Neural progenitor cell (in vitro differentiated cells): ENCODE measurements around the gene CHEK2. TPM values are rescaled to one million over a fixed set of nuclear protein-coding genes. Genes with fewer than 3 reads are reported as not detected.

Source experiments
- DNase-seq: peaks from one replicate; pipeline ENCODE4 v3.0.0-alpha.2; 2016; ENCODE audit warnings: low spot score
- H2AFZ ChIP-seq: fragments of 200-600 bp; sonication (generic); replicated peaks from 2 replicates; pipeline ENCODE4 v1.6.1; 2016; ENCODE audit warnings: antibody characterized with exemption
- H3F3A ChIP-seq: fragments of 200-600 bp; sonication (generic); 2 replicates; pipeline ENCODE4 v1.6.1; 2016; ENCODE audit warnings: antibody characterized with exemption, low read depth
- H3K27ac ChIP-seq: fragments of 200-600 bp; sonication (generic); 2 replicates; pipeline ENCODE4 v1.5.1; 2016; ENCODE audit warnings: mild to moderate bottlenecking
- H3K27me3 ChIP-seq: fragments of 200-600 bp; sonication (generic); 2 replicates; pipeline ENCODE4 v1.6.1; 2016; ENCODE audit warnings: mild to moderate bottlenecking, moderate library complexity
- H3K36me3 ChIP-seq: fragments of 200-600 bp; sonication (generic); 2 replicates; pipeline ENCODE4 v1.5.1; 2016
- H3K4me1 ChIP-seq: fragments of 200-600 bp; sonication (generic); 2 replicates; pipeline ENCODE4 v1.6.1; 2016; ENCODE audit warnings: mixed run types
- H3K4me2 ChIP-seq: fragments of 200-600 bp; sonication (generic); 2 replicates; pipeline ENCODE4 v1.6.1; 2016
- H3K4me3 ChIP-seq: fragments of 200-600 bp; sonication (generic); 2 replicates; pipeline ENCODE4 v1.5.1; 2016
- H3K79me2 ChIP-seq: fragments of 200-600 bp; sonication (generic); 2 replicates; pipeline ENCODE4 v1.6.1; 2016; ENCODE audit warnings: low read depth
- H3K9ac ChIP-seq: fragments of 200-600 bp; sonication (generic); 2 replicates; pipeline ENCODE4 v1.6.1; 2016
- H3K9me3 ChIP-seq: fragments of 200-600 bp; sonication (generic); 2 replicates; pipeline ENCODE4 v1.5.1; 2016; ENCODE audit warnings: low read depth
- H4K20me1 ChIP-seq: fragments of 200-600 bp; sonication (generic); 2 replicates; pipeline ENCODE4 v1.6.1; 2016; ENCODE audit warnings: low read depth
- H3K27ac Mint-ChIP-seq: 3 replicates; pipeline ENCODE4 v1.8.0; 2021; ENCODE audit warnings: mixed read lengths
- H3K27me3 Mint-ChIP-seq: 2 replicates; pipeline ENCODE4 v1.8.0; 2022; ENCODE audit warnings: low read depth, mild to moderate bottlenecking, inconsistent platforms, moderate library complexity, mixed read lengths; ENCODE audit not compliant: insufficient read depth
- H3K36me3 Mint-ChIP-seq: 3 replicates; pipeline ENCODE4 v1.8.0; 2021; ENCODE audit warnings: mixed read lengths
- H3K4me1 Mint-ChIP-seq: 3 replicates; pipeline ENCODE4 v1.8.0; 2021; ENCODE audit warnings: mixed read lengths
- H3K4me3 Mint-ChIP-seq: 3 replicates; pipeline ENCODE4 v1.8.0; 2021; ENCODE audit warnings: mild to moderate bottlenecking, moderate library complexity, mixed read lengths
- H3K9me3 Mint-ChIP-seq: 3 replicates; pipeline ENCODE4 v1.8.0; 2020; ENCODE audit warnings: mixed read lengths
- EZH2 ChIP-seq: fragments of 200-600 bp; sonication (generic); IDR thresholded peaks from 2 replicates; pipeline ENCODE4 v1.6.1; 2017; ENCODE audit warnings: antibody characterized with exemption, mild to moderate bottlenecking, moderate library complexity
- EZH2phosphoT487 ChIP-seq: fragments of 200-600 bp; sonication (generic); IDR thresholded peaks from 2 replicates; pipeline ENCODE4 v1.6.1; 2017; ENCODE audit warnings: antibody characterized with exemption
- total RNA-seq: library from RNA; depleted of rRNA; stranded (reverse); fragments of >200 nt; gene quantifications from 2 replicates; pipeline ENCODE4 v1.2.3, GENCODE V29; 2015; ENCODE audit warnings: low replicate concordance
- TF ChIP-seq, protein P1 (sequence below): fragments of 200-600 bp; sonication (generic); IDR thresholded peaks from 2 replicates; pipeline ENCODE4 v1.5.1; 2017; ENCODE audit warnings: antibody characterized with exemption, mild to moderate bottlenecking

CHEK2 gene
- total RNA-seq, 1 donor from 2014 or later: 94.4 TPM

- Histone ChIP-seq H2AFZ (no peak overlapping the region), H4K20me1 (peaks cover 10% of the 10 kb centered on the region), H3K27ac (no peak overlapping the region), H3K4me3 (no peak overlapping the region), H3K79me2 (peaks cover 68% of the 10 kb centered on the region), H3F3A (peaks cover 17% of the 10 kb centered on the region), H3K4me2 (peak overlapping the region; percentile 42), H3K27me3 (no peaks in the 10 kb centered on the region), H3K4me1 (peaks cover 15% of the 10 kb centered on the region), H3K36me3 (no peaks in the 10 kb centered on the region), H3K9me3 (no peaks in the 10 kb centered on the region), H3K9ac (no peak overlapping the region)
- Mint-ChIP-seq H3K27ac (peak overlapping the region; percentile 51), H3K4me3 (no peak overlapping the region), H3K27me3 (no peaks in the 10 kb centered on the region), H3K36me3 (peaks cover 11% of the 10 kb centered on the region), H3K4me1 (peaks cover 29% of the 10 kb centered on the region), H3K9me3 (no peaks in the 10 kb centered on the region)
- DNase-seq: peak; percentile 58
- no peak for TF ChIP-seq EZH2phosphoT487
- TF ChIP-seq EZH2: no peak
- TF ChIP-seq, protein P1, sequence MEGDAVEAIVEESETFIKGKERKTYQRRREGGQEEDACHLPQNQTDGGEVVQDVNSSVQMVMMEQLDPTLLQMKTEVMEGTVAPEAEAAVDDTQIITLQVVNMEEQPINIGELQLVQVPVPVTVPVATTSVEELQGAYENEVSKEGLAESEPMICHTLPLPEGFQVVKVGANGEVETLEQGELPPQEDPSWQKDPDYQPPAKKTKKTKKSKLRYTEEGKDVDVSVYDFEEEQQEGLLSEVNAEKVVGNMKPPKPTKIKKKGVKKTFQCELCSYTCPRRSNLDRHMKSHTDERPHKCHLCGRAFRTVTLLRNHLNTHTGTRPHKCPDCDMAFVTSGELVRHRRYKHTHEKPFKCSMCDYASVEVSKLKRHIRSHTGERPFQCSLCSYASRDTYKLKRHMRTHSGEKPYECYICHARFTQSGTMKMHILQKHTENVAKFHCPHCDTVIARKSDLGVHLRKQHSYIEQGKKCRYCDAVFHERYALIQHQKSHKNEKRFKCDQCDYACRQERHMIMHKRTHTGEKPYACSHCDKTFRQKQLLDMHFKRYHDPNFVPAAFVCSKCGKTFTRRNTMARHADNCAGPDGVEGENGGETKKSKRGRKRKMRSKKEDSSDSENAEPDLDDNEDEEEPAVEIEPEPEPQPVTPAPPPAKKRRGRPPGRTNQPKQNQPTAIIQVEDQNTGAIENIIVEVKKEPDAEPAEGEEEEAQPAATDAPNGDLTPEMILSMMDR: no peak
Observed at GRCh38 chr22:28736301-28737155, 5.1 kb downstream of the CHEK2 start.

DNA sequence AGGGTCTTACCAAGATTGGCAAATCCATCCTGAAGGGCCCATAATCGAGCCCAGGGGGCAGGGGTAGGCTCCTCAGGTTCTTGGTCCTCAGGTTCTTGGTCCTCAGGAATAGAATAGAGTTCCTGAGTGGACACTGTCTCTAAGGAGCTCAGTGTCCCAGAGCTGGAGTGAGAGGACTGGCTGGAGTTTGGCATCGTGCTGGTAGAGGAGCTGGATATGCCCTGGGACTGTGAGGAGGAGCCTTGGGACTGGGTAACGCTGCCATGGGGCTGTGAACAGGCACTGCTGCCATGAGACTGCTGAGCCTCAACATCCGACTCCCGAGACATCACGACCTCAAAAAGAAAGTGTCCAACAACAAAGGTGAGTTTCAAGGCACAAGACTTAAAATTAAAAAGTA lies 7.2 kb downstream of the CHEK2 start:
- peaks cover 21% of the 10 kb centered on the region for H3K4me1 Mint-ChIP-seq
- Histone ChIP-seq H3K27me3 (no peaks in the 10 kb centered on the region), H3K9me3 (no peaks in the 10 kb centered on the region), H3K36me3 (no peaks in the 10 kb centered on the region), H3F3A (peaks cover 12% of the 10 kb centered on the region), H3K4me2 (no peak overlapping the region), H3K4me3 (no peak overlapping the region), H4K20me1 (peaks cover 10% of the 10 kb centered on the region), H3K9ac (no peak overlapping the region), H2AFZ (no peak overlapping the region), H3K27ac (no peak overlapping the region), H3K4me1 (peaks cover 15% of the 10 kb centered on the region), H3K79me2 (peaks cover 47% of the 10 kb centered on the region)
- no peak for DNase-seq
- H3K27ac Mint-ChIP-seq: no peak overlapping the region
- no peak overlapping the region for H3K4me3 Mint-ChIP-seq
- H3K27me3 Mint-ChIP-seq: no peaks in the 10 kb centered on the region
- peaks cover 11% of the 10 kb centered on the region for H3K36me3 Mint-ChIP-seq
- TF ChIP-seq, protein P1: no peak
- TF ChIP-seq EZH2 (no peak), EZH2phosphoT487 (no peak)
- H3K9me3 Mint-ChIP-seq: no peaks in the 10 kb centered on the region

DNA sequence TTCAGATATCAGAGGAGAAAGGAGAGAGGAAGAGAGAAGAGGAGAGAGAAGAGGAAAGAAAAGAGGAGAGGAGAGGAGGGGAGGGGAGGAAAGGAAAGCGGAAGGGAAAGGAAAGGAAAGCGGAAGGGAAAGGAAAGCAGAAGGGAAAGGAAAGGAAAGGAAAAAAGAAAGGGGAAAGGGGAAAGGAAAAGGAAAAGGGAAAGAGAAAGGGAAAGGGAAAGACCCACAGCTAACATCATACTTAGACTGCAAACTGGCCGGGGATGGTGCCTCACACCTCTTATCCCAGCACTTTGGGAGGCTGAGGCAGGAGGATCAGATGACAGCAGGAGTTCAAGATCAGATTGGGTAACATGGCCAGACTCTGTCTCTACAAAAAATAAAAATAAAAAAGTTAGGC lies 11.4 kb downstream of the CHEK2 start:
- Mint-ChIP-seq H3K27ac (peak overlapping the region; percentile 46), H3K4me1 (no peaks in the 10 kb centered on the region), H3K9me3 (no peaks in the 10 kb centered on the region), H3K27me3 (peaks cover 3% of the 10 kb centered on the region), H3K4me3 (no peak overlapping the region), H3K36me3 (peaks cover 17% of the 10 kb centered on the region)
- Histone ChIP-seq H3K9me3 (no peaks in the 10 kb centered on the region), H3K27ac (no peak overlapping the region), H3K4me2 (no peak overlapping the region), H4K20me1 (no peaks in the 10 kb centered on the region), H3K79me2 (peaks cover 5% of the 10 kb centered on the region), H3K9ac (no peak overlapping the region), H3K27me3 (no peaks in the 10 kb centered on the region), H3K36me3 (no peaks in the 10 kb centered on the region), H3K4me3 (no peak overlapping the region), H3K4me1 (no peaks in the 10 kb centered on the region), H2AFZ (no peak overlapping the region), H3F3A (peaks cover 6% of the 10 kb centered on the region)
- no peak for DNase-seq
- TF ChIP-seq EZH2: no peak
- TF ChIP-seq, protein P1: no peak
- no peak for TF ChIP-seq EZH2phosphoT487
